ENCODE data around the gene ZSCAN2. TPM values are rescaled to one million over a fixed set of nuclear protein-coding genes. Genes with fewer than 3 reads are reported as not detected.
A peak's percentile ranks its signal among the peaks of the same experiment; 100 is the strongest.

ZSCAN2 gene
- total RNA-seq, 1 donor from 2014 or later: 16.2 TPM

DNA sequence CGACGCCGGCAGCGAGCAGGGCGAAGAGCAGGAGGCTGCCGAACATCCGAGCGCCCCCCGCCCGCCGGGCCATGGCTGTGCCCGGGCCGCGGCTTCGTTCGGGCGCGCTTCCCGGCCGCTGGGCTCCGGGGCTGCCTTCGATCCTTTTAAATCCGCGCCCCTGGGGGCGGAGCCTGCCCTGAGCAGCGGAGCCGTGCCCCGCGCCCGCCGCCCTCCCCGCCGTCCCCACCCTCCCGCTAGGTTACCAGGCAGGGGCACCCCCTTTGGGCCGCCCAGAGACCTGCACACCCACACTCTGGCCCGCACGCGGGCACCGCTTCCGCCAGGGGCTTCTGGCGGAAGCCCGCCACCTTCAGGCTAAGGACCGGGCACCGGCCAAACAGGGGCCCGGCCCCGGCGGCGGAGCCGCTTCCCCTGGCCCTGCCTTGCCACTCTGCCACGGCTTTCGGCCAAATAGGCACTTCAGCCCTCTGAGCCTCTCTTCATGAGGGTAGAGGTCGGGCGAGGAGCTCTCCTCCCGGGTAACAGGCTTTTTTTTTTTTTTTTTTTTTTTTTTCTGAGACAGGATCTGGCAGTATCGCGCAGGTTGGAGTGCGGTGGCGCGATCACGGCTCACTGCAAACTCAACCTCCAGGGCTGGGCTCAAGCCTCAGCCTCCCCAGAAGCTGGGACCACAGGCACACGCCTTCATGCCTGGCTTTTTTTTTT is 57.4 kb downstream of the ZSCAN2 start, which contains the start of gene NMB:
NMB (minus strand) TSS at position 120 of the 708 bp plus-strand sequence; CDS start at position 73, 47 bp downstream.
- Histone ChIP-seq H3K4me2 (ENCODE audit: low read length) (peak within 1 kb of the TSS; percentile 88), H4K20me1 (ENCODE audit: insufficient read depth, low read length) (peaks cover 2% of the 10 kb centered on the region), H3K9ac (ENCODE audit: low read length) (peak within 1 kb of the TSS; percentile 79), H3K27ac (ENCODE audit: low read depth, low read length) (peak within 1 kb of the TSS; percentile 50), H3K9me3 (ENCODE audit: insufficient read depth, low read depth, low read length) (no peaks in the 10 kb centered on the region), H3K27me3 (ENCODE audit: insufficient read depth, low read length) (no peaks in the 10 kb centered on the region), H3K4me1 (ENCODE audit: insufficient read depth, low read length) (peaks cover 21% of the 10 kb centered on the region), H3K4me3 (ENCODE audit: insufficient read depth, low read depth, low read length) (peak within 1 kb of the TSS; percentile 60), H3K36me3 (ENCODE audit: insufficient read depth, low read length) (peaks cover 4% of the 10 kb centered on the region), H2AFZ (ENCODE audit: low read depth, low read length) (peak within 1 kb of the TSS; percentile 58), H3K79me2 (ENCODE audit: insufficient read depth, low read length) (peaks cover 8% of the 10 kb centered on the region)
- H3K4me3 Mint-ChIP-seq (ENCODE audit: unreplicated experiment): peak within 1 kb of the TSS; percentile 75
- TF ChIP-seq EZH2 (IDR thresholded peaks at IDR 0.05; ENCODE audit: insufficient read depth, low read length): no peak
- TF ChIP-seq, protein P1, sequence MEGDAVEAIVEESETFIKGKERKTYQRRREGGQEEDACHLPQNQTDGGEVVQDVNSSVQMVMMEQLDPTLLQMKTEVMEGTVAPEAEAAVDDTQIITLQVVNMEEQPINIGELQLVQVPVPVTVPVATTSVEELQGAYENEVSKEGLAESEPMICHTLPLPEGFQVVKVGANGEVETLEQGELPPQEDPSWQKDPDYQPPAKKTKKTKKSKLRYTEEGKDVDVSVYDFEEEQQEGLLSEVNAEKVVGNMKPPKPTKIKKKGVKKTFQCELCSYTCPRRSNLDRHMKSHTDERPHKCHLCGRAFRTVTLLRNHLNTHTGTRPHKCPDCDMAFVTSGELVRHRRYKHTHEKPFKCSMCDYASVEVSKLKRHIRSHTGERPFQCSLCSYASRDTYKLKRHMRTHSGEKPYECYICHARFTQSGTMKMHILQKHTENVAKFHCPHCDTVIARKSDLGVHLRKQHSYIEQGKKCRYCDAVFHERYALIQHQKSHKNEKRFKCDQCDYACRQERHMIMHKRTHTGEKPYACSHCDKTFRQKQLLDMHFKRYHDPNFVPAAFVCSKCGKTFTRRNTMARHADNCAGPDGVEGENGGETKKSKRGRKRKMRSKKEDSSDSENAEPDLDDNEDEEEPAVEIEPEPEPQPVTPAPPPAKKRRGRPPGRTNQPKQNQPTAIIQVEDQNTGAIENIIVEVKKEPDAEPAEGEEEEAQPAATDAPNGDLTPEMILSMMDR (IDR thresholded peaks at IDR 0.05; ENCODE audit: insufficient read depth, low read depth, low read length): no peak
- H3K36me3 Mint-ChIP-seq (ENCODE audit: low read depth, unreplicated experiment): peaks cover 11% of the 10 kb centered on the region
- H3K4me1 Mint-ChIP-seq (ENCODE audit: low read depth, unreplicated experiment): peaks cover 11% of the 10 kb centered on the region
- H3K27ac Mint-ChIP-seq (ENCODE audit: unreplicated experiment): peak within 1 kb of the TSS; percentile 58
- peaks cover 3% of the 10 kb centered on the region for H3K9me3 Mint-ChIP-seq (ENCODE audit: unreplicated experiment)
- peaks cover 3% of the 10 kb centered on the region for H3K27me3 Mint-ChIP-seq (ENCODE audit: low read depth, unreplicated experiment)
- DNase-seq (ENCODE audit: low read depth): peak; percentile 50
- FAIRE-seq: no peak

DNA sequence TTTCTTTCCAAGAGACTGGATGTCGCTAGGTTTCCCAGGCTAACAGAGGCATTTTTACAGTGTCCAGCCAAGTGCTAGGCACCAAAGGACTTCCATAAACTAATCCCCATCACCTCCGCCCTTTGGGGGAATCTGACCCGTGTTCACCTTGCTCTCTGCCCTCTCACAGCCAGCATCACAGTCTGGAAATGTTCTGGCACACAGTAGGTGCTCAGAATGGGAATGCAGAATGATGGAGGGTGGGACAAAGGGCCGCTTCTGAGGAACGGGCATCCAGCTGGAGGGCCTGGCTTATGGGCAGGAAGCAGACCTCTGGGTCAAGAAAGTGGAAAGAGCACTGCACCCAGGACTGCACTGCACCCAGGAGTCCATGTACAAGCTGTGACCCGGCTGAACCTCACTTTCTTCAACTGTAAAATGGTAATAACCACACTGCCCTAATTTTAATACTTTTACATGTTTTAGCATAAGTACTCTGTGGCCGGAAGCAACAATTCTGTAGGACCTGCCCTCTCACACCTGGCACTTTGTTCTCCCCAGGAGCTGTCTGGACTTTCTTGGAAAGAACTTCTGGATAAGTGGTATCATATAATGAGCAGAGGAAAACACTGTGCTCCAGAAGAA is 58.1 kb downstream of the ZSCAN2 start:
- H3K36me3 Mint-ChIP-seq (ENCODE audit: low read depth, unreplicated experiment): peaks cover 11% of the 10 kb centered on the region
- no peak for DNase-seq (ENCODE audit: low read depth)
- Histone ChIP-seq H3K4me2 (ENCODE audit: low read length) (peak overlapping the region; percentile 88), H3K4me1 (ENCODE audit: insufficient read depth, low read length) (peaks cover 17% of the 10 kb centered on the region), H3K79me2 (ENCODE audit: insufficient read depth, low read length) (peaks cover 2% of the 10 kb centered on the region), H2AFZ (ENCODE audit: low read depth, low read length) (no peak overlapping the region), H4K20me1 (ENCODE audit: insufficient read depth, low read length) (peaks cover 2% of the 10 kb centered on the region), H3K9me3 (ENCODE audit: insufficient read depth, low read depth, low read length) (no peaks in the 10 kb centered on the region), H3K27me3 (ENCODE audit: insufficient read depth, low read length) (no peaks in the 10 kb centered on the region), H3K36me3 (ENCODE audit: insufficient read depth, low read length) (peaks cover 4% of the 10 kb centered on the region), H3K4me3 (ENCODE audit: insufficient read depth, low read depth, low read length) (peak overlapping the region; percentile 60), H3K27ac (ENCODE audit: low read depth, low read length) (no peak overlapping the region), H3K9ac (ENCODE audit: low read length) (peak overlapping the region; percentile 79)
- no peak for FAIRE-seq
- peaks cover 8% of the 10 kb centered on the region for H3K4me1 Mint-ChIP-seq (ENCODE audit: low read depth, unreplicated experiment)
- H3K27ac Mint-ChIP-seq (ENCODE audit: unreplicated experiment): no peak overlapping the region
- H3K4me3 Mint-ChIP-seq (ENCODE audit: unreplicated experiment): peak overlapping the region; percentile 54
- H3K9me3 Mint-ChIP-seq (ENCODE audit: unreplicated experiment): peaks cover 3% of the 10 kb centered on the region
- TF ChIP-seq EZH2 (IDR thresholded peaks at IDR 0.05; ENCODE audit: insufficient read depth, low read length): no peak
- TF ChIP-seq, protein P1 (IDR thresholded peaks at IDR 0.05; ENCODE audit: insufficient read depth, low read depth, low read length): no peak
- H3K27me3 Mint-ChIP-seq (ENCODE audit: low read depth, unreplicated experiment): peaks cover 3% of the 10 kb centered on the region

Data from astrocyte (in vitro differentiated cells and primary cell).